ENCODE measurements around the gene DOCK6. TPM values are rescaled to one million over a fixed set of nuclear protein-coding genes. Genes with fewer than 3 reads are reported as not detected.

DOCK6 gene
- total RNA-seq, 1 experiment from 2014 or later: 82.4 TPM

- TF ChIP-seq YY1 (IDR thresholded peaks at IDR 0.05; ENCODE audit: extremely low read depth, insufficient replicate concordance, low read depth, low read length) (no peak), FOSL1 (IDR thresholded peaks at IDR 0.05; ENCODE audit: low read depth) (no peak), ZBTB33 (IDR thresholded peaks at IDR 0.05; ENCODE audit: extremely low read depth, insufficient replicate concordance, low read length) (no peak), POLR2AphosphoS5 (IDR thresholded peaks at IDR 0.05; ENCODE audit: low read depth, low read length) (no peak)
Observed at GRCh38 chr19:11274533-11275086, 12.3 kb upstream of the DOCK6 start (continued).

GRCh38 chr19:11273989-11274388 lies 11.7 kb upstream of the DOCK6 start:
- H2AFZ ChIP-seq (ENCODE audit: low read depth, low read length, poor library complexity, severe bottlenecking): no peak overlapping the region
- H3K9ac ChIP-seq (ENCODE audit: low read length): no peak overlapping the region
- ATAC-seq (no peak), DNase-seq (ENCODE audit: low read depth, low spot score) (no peak)
- no peaks in the 10 kb centered on the region for H3K27me3 ChIP-seq (ENCODE audit: insufficient read depth, low read length)
- no peaks in the 10 kb centered on the region for H3K9me2 ChIP-seq (ENCODE audit: insufficient read depth)
- H3K9me3 ChIP-seq (ENCODE audit: control insufficient read depth in 1 of 2, insufficient read depth in 1 of 2, low read depth in 1 of 2, low read length in 2 of 2): no peaks in the 10 kb centered on the region
- H3K79me2 ChIP-seq (ENCODE audit: insufficient read depth, low read length): no peaks in the 10 kb centered on the region
- CTCF ChIA-PET: no interaction called here
- intact Hi-C loops (cut with micrococcal nuclease): no loop called here
- no peaks in the 10 kb centered on the region for H3K36me3 ChIP-seq (ENCODE audit: control insufficient read depth in 1 of 2, insufficient read depth in 2 of 2, low read length in 2 of 2)
- RAD21 ChIA-PET (ENCODE audit: low non-redundant PET in 1 of 2, low total read pairs in 2 of 2, uncharacterized antibody in 2 of 2, unreplicated experiment in 2 of 2): no interaction called here
- peaks cover 0 to 12% of the 10 kb centered on the region in 2 experiments; a peak in 2 of 4 replicates for H3K4me1 ChIP-seq (ENCODE audit: control insufficient read depth in 1 of 2, insufficient read depth in 2 of 2, low read length in 2 of 2)
- no peak overlapping the region for H3K4me2 ChIP-seq (ENCODE audit: low read length)
- POLR2A ChIA-PET: no interaction called here
- BruUV-seq (replicated peaks): no TSS peak
- no peak overlapping the region for H3K4me3 ChIP-seq (replicated peaks in 1 of 2; ENCODE audit: low read depth in 1 of 2, low read length in 2 of 2)
- no peak overlapping the region for H3K27ac ChIP-seq (ENCODE audit: low read depth, low read length)
- H4K20me1 ChIP-seq (ENCODE audit: insufficient read depth): no peaks in the 10 kb centered on the region
- TF ChIP-seq ZBTB33 (IDR thresholded peaks at IDR 0.05; ENCODE audit: extremely low read depth, insufficient replicate concordance, low read length) (no peak), ATF3 (IDR thresholded peaks at IDR 0.05) (no peak), ZFX (IDR thresholded peaks at IDR 0.05) (no peak), CTCF (IDR thresholded peaks at IDR 0.05 in 2 of 3, conservative IDR thresholded peaks at IDR 0.05 in 1 of 3; ENCODE audit: borderline replicate concordance in 1 of 3, insufficient read depth in 1 of 3, low read depth in 2 of 3, low read length in 2 of 3) (no peak), RAD21 (IDR thresholded peaks at IDR 0.05; ENCODE audit: low read depth) (no peak), SRF (IDR thresholded peaks at IDR 0.05; ENCODE audit: low read depth) (no peak), MAX (IDR thresholded peaks at IDR 0.05) (no peak), ELF1 (IDR thresholded peaks at IDR 0.05; ENCODE audit: borderline replicate concordance, low read depth) (no peak), EGR1 (IDR thresholded peaks at IDR 0.05; ENCODE audit: low read depth) (no peak), CEBPB (IDR thresholded peaks at IDR 0.05; ENCODE audit: low read depth) (no peak), ZNF274 (IDR thresholded peaks at IDR 0.05; ENCODE audit: low read depth, low read length) (no peak), YY1 (IDR thresholded peaks at IDR 0.05; ENCODE audit: extremely low read depth, insufficient replicate concordance, low read depth, low read length) (no peak)
